T-helper 9 cell (primary cell): Measurements from ENCODE around the gene TBC1D10A.

ENCODE experiments used
- DNase-seq: peaks from one replicate; pipeline ENCODE4 v3.0.0-alpha.2; 2020

The TBC1D10A gene

GRCh38 chr22:30265131-30265720 lies 61.5 kb downstream of the TBC1D10A start:
- DNase-seq, result no peak

- DNase-seq, result no peak
Measured at GRCh38 chr22:30263883-30264282, 62.9 kb downstream of the TBC1D10A start.

GRCh38 chr22:30262917-30263741 lies 63.6 kb downstream of the TBC1D10A start:
- DNase-seq, result peak; percentile 84

- DNase-seq, result no peak
Measured at GRCh38 chr22:30262112-30262511, 64.6 kb downstream of the TBC1D10A start.

GRCh38 chr22:30261134-30261533 lies 65.6 kb downstream of the TBC1D10A start:
- DNase-seq, result no peak

- no peak for DNase-seq
Measured at GRCh38 chr22:30260682-30261081, 66.1 kb downstream of the TBC1D10A start.

GRCh38 chr22:30260276-30260675 lies 66.5 kb downstream of the TBC1D10A start:
- no peak for DNase-seq

GRCh38 chr22:30254314-30254713 lies 72.4 kb downstream of the TBC1D10A start:
- no peak for DNase-seq

- no peak for DNase-seq
Measured at GRCh38 chr22:30253205-30253852, 73.4 kb downstream of the TBC1D10A start.

GRCh38 chr22:30252411-30253204 lies 74.1 kb downstream of the TBC1D10A start:
- DNase-seq, result no peak

- DNase-seq, result no peak
Measured at GRCh38 chr22:30251711-30252110, 75.0 kb downstream of the TBC1D10A start.

- no peak for DNase-seq
Measured at GRCh38 chr22:30250661-30251267, 76.0 kb downstream of the TBC1D10A start.

- no peak for DNase-seq
Measured at GRCh38 chr22:30250039-30250565, 76.6 kb downstream of the TBC1D10A start.

GRCh38 chr22:30249049-30250038 lies 77.4 kb downstream of the TBC1D10A start:
- no peak for DNase-seq

- no peak for DNase-seq
Measured at GRCh38 chr22:30248484-30248883, 78.3 kb downstream of the TBC1D10A start.

GRCh38 chr22:30247974-30248373 lies 78.8 kb downstream of the TBC1D10A start:
- DNase-seq, result no peak

- DNase-seq, result no peak
Measured at GRCh38 chr22:30247561-30247960, 79.2 kb downstream of the TBC1D10A start.

GRCh38 chr22:30246814-30247376 lies 79.8 kb downstream of the TBC1D10A start:
- no peak for DNase-seq

GRCh38 chr22:30245985-30246813 lies 80.5 kb downstream of the TBC1D10A start, which contains the start of gene LIF:
Gene LIF, minus strand, starts transcription at chr22:30246759. Its CDS starts 64 bp downstream, at chr22:30246695.
- peak; percentile 32 for DNase-seq
